WI38 (cell line): Measurements from ENCODE around the gene PHF20.
"Not testable (repeated sequence)": the region's sequence is repeated elsewhere in the genome, so short reads cannot be mapped to it uniquely, and the experiment has no call there.

Experiments used
- H3K4me3 ChIP-seq: 2 replicates; pipeline ENCODE4 v1.5.1; 2011; ENCODE audit warnings: low read depth, mild to moderate bottlenecking, control low read depth, low read length
- CTCF ChIP-seq: IDR thresholded peaks from 2 replicates; pipeline ENCODE4 v1.5.1; 2012; ENCODE audit warnings: low read depth, mild to moderate bottlenecking, control low read depth, low read length

PHF20 gene

DNA sequence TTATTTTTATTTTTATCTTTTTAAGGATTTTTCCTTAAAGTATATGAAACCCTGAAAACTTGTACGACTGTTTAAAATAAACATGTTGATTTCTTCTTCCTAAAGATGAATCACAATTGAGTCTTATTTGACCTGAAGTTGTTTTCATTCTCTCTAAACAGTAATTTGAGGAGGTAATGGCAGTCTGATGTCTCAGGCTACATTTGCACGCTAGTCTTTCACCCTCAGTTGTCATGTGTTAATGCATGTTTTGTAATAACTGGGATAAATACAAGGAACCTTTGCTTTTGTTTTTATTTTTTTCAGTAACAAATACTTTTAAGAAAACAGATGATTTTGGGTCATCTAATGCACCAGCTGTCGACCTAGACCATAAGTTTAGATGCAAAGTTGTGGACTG is 127.2 kb downstream of the PHF20 start:
- no peak for TF ChIP-seq CTCF

DNA sequence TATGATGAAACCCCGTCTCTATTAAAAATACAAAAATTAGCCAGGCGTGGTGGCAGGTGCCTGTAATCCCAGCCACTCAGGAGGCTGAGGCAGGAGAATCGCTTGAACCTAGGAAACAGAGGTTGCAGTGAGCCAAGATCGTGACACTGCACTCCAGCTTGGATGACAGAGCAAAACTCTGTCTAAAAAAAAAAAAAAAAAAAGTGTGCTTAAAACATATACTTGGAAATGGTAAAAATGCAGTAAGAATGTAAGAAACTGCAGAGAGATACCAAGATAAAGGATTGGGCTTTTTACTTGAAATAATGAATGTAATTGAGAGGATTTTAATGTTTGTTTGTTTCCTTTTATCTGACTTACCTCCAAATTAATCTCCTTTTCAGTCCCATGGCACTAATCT is 129.4 kb downstream of the PHF20 start:
- not testable (repeated sequence) for H3K4me3 ChIP-seq

More for the DNA sequence above, 127.2 kb downstream of the PHF20 start:
- H3K4me3 ChIP-seq = no peak overlapping the region

GRCh38 chr20:35901678-35902544 is 130.1 kb downstream of the PHF20 start:
- no peak overlapping the region for H3K4me3 ChIP-seq
- no peak for TF ChIP-seq CTCF

- H3K4me3 ChIP-seq = no peak overlapping the region
- TF ChIP-seq CTCF = no peak
Measured at GRCh38 chr20:35902545-35902941, 130.7 kb downstream of the PHF20 start.

- no peak for TF ChIP-seq CTCF
- no peak overlapping the region for H3K4me3 ChIP-seq
Measured at GRCh38 chr20:35903843-35904242, 132.0 kb downstream of the PHF20 start.

- no peak overlapping the region for H3K4me3 ChIP-seq
- TF ChIP-seq CTCF = no peak
Measured at GRCh38 chr20:35904982-35905663, 133.3 kb downstream of the PHF20 start.

DNA sequence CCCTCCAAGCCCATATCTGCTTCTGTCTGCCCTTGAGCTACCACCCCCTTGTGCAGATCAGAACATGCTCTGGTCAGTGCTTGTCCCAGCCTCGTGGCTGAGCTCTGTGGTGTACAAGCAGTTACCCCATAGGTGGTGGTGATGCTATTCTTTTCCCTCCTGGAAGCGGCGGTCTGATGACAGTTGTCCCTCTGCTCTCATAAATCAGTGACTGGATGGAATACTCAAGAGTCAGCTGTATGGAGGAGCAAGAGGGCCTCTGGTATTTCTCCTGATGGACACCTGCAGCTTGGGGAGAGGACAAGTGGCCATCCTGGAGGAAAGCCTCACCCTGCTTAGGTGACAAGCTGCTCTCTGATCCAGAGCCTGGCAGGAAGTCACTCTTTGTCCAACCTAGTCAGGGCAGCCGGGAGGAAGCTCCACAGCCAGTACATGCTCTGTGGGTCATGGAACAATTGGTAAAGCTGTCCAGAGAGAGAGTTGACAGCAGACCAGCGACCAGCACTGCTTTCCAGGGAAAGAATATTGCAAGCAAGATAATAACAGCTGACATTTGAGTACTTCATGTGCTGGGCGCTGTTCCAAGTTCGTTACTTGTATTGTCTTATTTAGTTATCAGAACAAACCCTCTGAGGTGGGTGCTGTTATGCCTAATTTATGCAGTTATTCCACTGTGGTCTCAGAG is 135.3 kb downstream of the PHF20 start:
- no peak for TF ChIP-seq CTCF
- no peak overlapping the region for H3K4me3 ChIP-seq
